ENCODE results near the gene AXL. TPM values are rescaled to one million over a fixed set of nuclear protein-coding genes. Genes with fewer than 3 reads are reported as not detected.

AXL gene
- total and polyA plus RNA-seq, 9 of the 15 experiments (the other 6 are each of a cell fraction or from before 2014, with no cell fraction given), result 0.80 to 6.6 (median 1.6) TPM

DNA sequence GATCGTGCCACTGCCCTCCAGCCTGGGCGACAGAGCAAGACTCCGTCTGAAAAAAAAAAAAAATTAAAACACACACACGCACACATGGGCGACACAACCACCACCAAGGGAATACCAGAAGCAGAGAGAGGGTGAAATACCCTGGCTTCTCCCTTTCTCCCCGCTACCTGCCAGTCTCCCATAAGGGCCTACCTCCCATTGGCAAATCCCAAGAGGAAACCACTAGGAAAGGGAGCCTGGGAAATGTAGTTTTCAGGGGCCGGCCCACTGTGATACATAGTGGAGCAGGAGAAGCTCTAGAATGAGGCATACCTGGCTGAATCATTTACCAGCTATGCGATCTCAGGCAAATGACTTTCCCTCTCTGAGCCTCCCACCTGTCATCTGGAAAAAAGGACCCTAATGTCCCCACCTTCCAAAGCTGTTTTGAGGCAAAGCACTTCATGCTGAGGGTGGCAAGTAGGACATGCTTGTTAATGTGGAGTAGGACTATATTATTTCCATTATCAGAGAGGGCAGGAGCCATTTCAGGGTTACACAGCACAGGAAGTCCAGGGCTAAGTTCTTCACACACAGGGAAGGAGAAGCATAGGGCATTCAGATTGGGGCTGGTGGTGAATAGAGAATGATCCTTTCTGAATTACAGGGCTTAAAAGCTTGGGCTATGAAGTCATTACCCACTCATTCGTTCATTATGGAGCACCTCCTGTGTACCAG lies 30.8 kb downstream of the AXL start:
- Histone ChIP-seq H3K27me3 (ENCODE audit: control insufficient read depth in 2 of 2, insufficient read depth in 2 of 2, low read length in 2 of 2) (peaks cover 0 to 26% of the 10 kb centered on the region in 2 experiments; a peak in 3 of 5 replicates), H2AFZ (ENCODE audit: low read depth, low read length) (no peak overlapping the region), H3K4me3 (no peak overlapping the region), H3K79me2 (ENCODE audit: control insufficient read depth, insufficient read depth, low read length) (no peaks in the 10 kb centered on the region), H3K36me3 (ENCODE audit: control insufficient read depth, insufficient read depth, low read length) (no peaks in the 10 kb centered on the region), H3K9ac (ENCODE audit: insufficient read depth in 1 of 2, low read depth in 2 of 2, low read length in 2 of 2) (no peak overlapping the region), H3K9me1 (ENCODE audit: control insufficient read depth, insufficient read depth, low read length) (no peaks in the 10 kb centered on the region), H3K4me1 (replicated peaks in 1 of 2; ENCODE audit: control insufficient read depth in 2 of 2, insufficient read depth in 2 of 2, low read length in 2 of 2) (no peaks in the 10 kb centered on the region), H3K4me2 (ENCODE audit: insufficient read depth, low read length) (no peak overlapping the region), H3K27ac (ENCODE audit: extremely low read depth, low read depth, low read length) (no peak overlapping the region), H3K9me3 (replicated peaks; ENCODE audit: control insufficient read depth, insufficient read depth, low read depth, low read length) (0 out of 2 replicates have a peak, but pooled peaks cover 3% of the 10 kb centered on the region), H4K20me1 (replicated peaks; ENCODE audit: control insufficient read depth, insufficient read depth, low read length) (no peaks in the 10 kb centered on the region; the same call in 1 of the 2 replicates)
- DNase-seq (ENCODE audit: extremely low read depth in 1 of 4, low spot score in 3 of 4) (no peak), ATAC-seq (peak; percentile 42; the same call in 1 of the 3 replicates), FAIRE-seq (no peak)
- ChIA-PET CTCF (ENCODE audit: low intra/inter-chr PET ratio) (no interaction called here), POLR2A (interaction anchor here (0.6 kb wide), 1 partner anchor 1013 kb away, joined by 3 read pairs; no protein-coding TSS in a partner anchor)
- TF ChIP-seq ZNF212 (CRISPR knock-in tag; IDR thresholded peaks at IDR 0.05) (no peak), RBM25 (IDR thresholded peaks at IDR 0.05; ENCODE audit: low read depth, low read length, severe bottlenecking) (peak; percentile 4), ZNF143 (CRISPR knock-in tag; IDR thresholded peaks at IDR 0.05) (0 out of 2 replicates have a peak, but pooled peaks have one; percentile 41), ZBTB5 (IDR thresholded peaks at IDR 0.05) (no peak), FOXA1 (IDR thresholded peaks at IDR 0.05; ENCODE audit: borderline replicate concordance) (no peak), ZNF146 (CRISPR knock-in tag; IDR thresholded peaks at IDR 0.05; ENCODE audit: unreplicated experiment) (no peak), HCFC1 (IDR thresholded peaks at IDR 0.05; ENCODE audit: low read depth, low read length) (peak; percentile 57), TAF7 (tag; IDR thresholded peaks at IDR 0.05) (no peak), NFE2 (IDR thresholded peaks at IDR 0.05; ENCODE audit: low read depth) (no peak)
- TF ChIP-seq, protein P1, sequence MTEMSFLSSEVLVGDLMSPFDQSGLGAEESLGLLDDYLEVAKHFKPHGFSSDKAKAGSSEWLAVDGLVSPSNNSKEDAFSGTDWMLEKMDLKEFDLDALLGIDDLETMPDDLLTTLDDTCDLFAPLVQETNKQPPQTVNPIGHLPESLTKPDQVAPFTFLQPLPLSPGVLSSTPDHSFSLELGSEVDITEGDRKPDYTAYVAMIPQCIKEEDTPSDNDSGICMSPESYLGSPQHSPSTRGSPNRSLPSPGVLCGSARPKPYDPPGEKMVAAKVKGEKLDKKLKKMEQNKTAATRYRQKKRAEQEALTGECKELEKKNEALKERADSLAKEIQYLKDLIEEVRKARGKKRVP (CRISPR knock-in tag; IDR thresholded peaks at IDR 0.05), result no peak
- in situ Hi-C loops (cut with MboI) (no loop called here), intact Hi-C loops (cut with micrococcal nuclease) (no loop called here)
- BruUV-seq (replicated peaks), result no TSS peak
- WGBS (ENCODE audit: insufficient coverage, low coverage, missing lambda C conversion rate), result 49% methylated on average over 9 of the region's 9 CpGs
